Nephron (organoid): ENCODE results near the gene CAMKV.

Source experiments
- H3K27ac Mint-ChIP-seq, 3 experiments: 2 replicates each; pipeline ENCODE4 v1.8.0; 2020; ENCODE audit warnings: mixed read lengths in 3 of 3, mild to moderate bottlenecking in 2 of 3, moderate library complexity in 1 of 3
- H3K27me3 Mint-ChIP-seq: 2 replicates; pipeline ENCODE4 v1.8.0; 2021; ENCODE audit warnings: low read depth, mild to moderate bottlenecking, moderate library complexity, mixed read lengths
- H3K36me3 Mint-ChIP-seq: 2 replicates; pipeline ENCODE4 v1.8.0; 2020; ENCODE audit warnings: low read depth, mixed read lengths
- H3K4me1 Mint-ChIP-seq: 2 replicates; pipeline ENCODE4 v1.8.0; 2020; ENCODE audit warnings: mixed read lengths
- H3K4me3 Mint-ChIP-seq, 3 experiments: 2 replicates each; pipeline ENCODE4 v1.8.0; 2020; ENCODE audit warnings: mild to moderate bottlenecking in 3 of 3, mixed read lengths in 3 of 3, moderate library complexity in 2 of 3
- H3K9me3 Mint-ChIP-seq: 2 replicates; pipeline ENCODE4 v1.8.0; 2020; ENCODE audit warnings: mixed read lengths
- CTCF ChIP-seq, 3 experiments: fragments of 200-600 bp; sonication (generic); IDR thresholded peaks; one replicate each; pipeline ENCODE4 v1.5.0; 2021; ENCODE audit warnings: antibody characterized with exemption in 3 of 3; ENCODE audit not compliant: unreplicated experiment in 3 of 3

Gene CAMKV

GRCh38 chr3:49873623-49874022 lies 3.9 kb upstream of the CAMKV start:
- Mint-ChIP-seq H3K9me3 (no peaks in the 10 kb centered on the region), H3K36me3 (no peaks in the 10 kb centered on the region), H3K27me3 (peaks cover 27% of the 10 kb centered on the region), H3K4me3 (no peak overlapping the region), H3K4me1 (no peaks in the 10 kb centered on the region), H3K27ac (no peak overlapping the region)
- no peak for TF ChIP-seq CTCF (IDR thresholded peaks at IDR 0.05; ENCODE audit: unreplicated experiment in 3 of 3)

- H3K4me1 Mint-ChIP-seq = peaks cover 4% of the 10 kb centered on the region
These were observed 3.1 kb upstream of the CAMKV start for GRCh38 chr3:49872801-49873281.

GRCh38 chr3:49871531-49872153 lies 1.9 kb upstream of the CAMKV start:
- no peak for TF ChIP-seq CTCF (IDR thresholded peaks at IDR 0.05; ENCODE audit: unreplicated experiment in 3 of 3)
- H3K36me3 Mint-ChIP-seq = no peaks in the 10 kb centered on the region

More at GRCh38 chr3:49872801-49873281, 3.1 kb upstream of the CAMKV start:
- TF ChIP-seq CTCF (IDR thresholded peaks at IDR 0.05; ENCODE audit: unreplicated experiment in 3 of 3) = no peak
- Mint-ChIP-seq H3K4me3 (no peak overlapping the region), H3K27ac (no peak overlapping the region), H3K36me3 (no peaks in the 10 kb centered on the region), H3K9me3 (no peaks in the 10 kb centered on the region), H3K27me3 (peaks cover 35% of the 10 kb centered on the region)

GRCh38 chr3:49868862-49869466 lies 742 bp downstream of the CAMKV start:
- no peak for TF ChIP-seq CTCF (IDR thresholded peaks at IDR 0.05; ENCODE audit: unreplicated experiment in 3 of 3)
- H3K4me3 Mint-ChIP-seq = peak overlapping the region; percentile 42 to 62 (median 54)
- H3K36me3 Mint-ChIP-seq = no peaks in the 10 kb centered on the region
- peaks cover 11% of the 10 kb centered on the region for H3K4me1 Mint-ChIP-seq
- peaks cover 53% of the 10 kb centered on the region for H3K27me3 Mint-ChIP-seq
- no peaks in the 10 kb centered on the region for H3K9me3 Mint-ChIP-seq
- no peak overlapping the region for H3K27ac Mint-ChIP-seq

More at GRCh38 chr3:49871531-49872153, 1.9 kb upstream of the CAMKV start:
- peaks cover 7% of the 10 kb centered on the region for H3K4me1 Mint-ChIP-seq
- H3K27ac Mint-ChIP-seq = no peak overlapping the region
- no peaks in the 10 kb centered on the region for H3K9me3 Mint-ChIP-seq
- H3K27me3 Mint-ChIP-seq = peaks cover 45% of the 10 kb centered on the region
- H3K4me3 Mint-ChIP-seq = peak overlapping the region in 1 of 3 experiments; percentile 28

GRCh38 chr3:49867871-49868321 lies 1.8 kb downstream of the CAMKV start:
- H3K27me3 Mint-ChIP-seq = peaks cover 63% of the 10 kb centered on the region
- H3K9me3 Mint-ChIP-seq = no peaks in the 10 kb centered on the region
- no peaks in the 10 kb centered on the region for H3K36me3 Mint-ChIP-seq
- H3K27ac Mint-ChIP-seq = no peak overlapping the region
- no peak for TF ChIP-seq CTCF (IDR thresholded peaks at IDR 0.05; ENCODE audit: unreplicated experiment in 3 of 3)
- H3K4me3 Mint-ChIP-seq = peak overlapping the region; percentile 32 to 62 (median 54)
- peaks cover 11% of the 10 kb centered on the region for H3K4me1 Mint-ChIP-seq
